Panc1 (cell line): ENCODE results near the gene TM7SF2. TPM values are rescaled to one million over a fixed set of nuclear protein-coding genes. Genes with fewer than 3 reads are reported as not detected.

Source experiments
- ATAC-seq: fragments of 200-7000 bp; cut with Tn5 transposase; 2 replicates; pipeline ENCODE4 v1.9.1; 2020; ENCODE audit warnings: mild to moderate bottlenecking, moderate library complexity
- Bru-seq: library from RNA; stranded (reverse); fragments of 400-500 nt; gene quantifications from one replicate; lab custom pipeline; 2021; lab: Mats Ljungman, UMichigan
- BruChase-seq, 2 experiments: library from RNA; stranded (reverse); fragments of 400-500 nt; gene quantifications; one replicate each; lab custom pipeline; 2021; lab: Mats Ljungman, UMichigan
- BruUV-seq: library from RNA; stranded (reverse); fragments of 400-500 nt; replicated peaks from 2 replicates; lab custom pipeline; 2021; lab: Mats Ljungman, UMichigan
- CTCF ChIA-PET: fragments of 300-600 bp; sonication (Branson Sonifier 250); formaldehyde crosslinking; loops from one replicate; lab custom pipeline; 2022; ENCODE audit warnings: antibody characterized with exemption; lab: Charles Lee
- POLR2A ChIA-PET: fragments of 300-600 bp; sonication (Branson Sonifier 250); formaldehyde crosslinking; loops from one replicate; lab custom pipeline; 2022; ENCODE audit warnings: antibody characterized with exemption; lab: Charles Lee
- DNase-seq: peaks from one replicate; pipeline ENCODE4 v3.0.0-alpha.2; 2010; ENCODE audit warnings: low read depth, low spot score
- H3K27ac ChIP-seq: 2 replicates; pipeline ENCODE4 v1.5.1; 2011; ENCODE audit warnings: mild to moderate bottlenecking, low read length, inconsistent platforms
- H3K27me3 ChIP-seq: fragments of 200-500 bp; sonication (Bioruptor generic); 2 replicates; pipeline ENCODE4 v1.6.0; 2014; ENCODE audit warnings: low read length, inconsistent platforms; ENCODE audit not compliant: control insufficient read depth, insufficient read depth
- H3K36me3 ChIP-seq: fragments of 200-500 bp; sonication (Bioruptor generic); 2 replicates; pipeline ENCODE4 v1.5.1; 2014; ENCODE audit warnings: inconsistent platforms, mild to moderate bottlenecking, low read length, moderate library complexity; ENCODE audit not compliant: control insufficient read depth, insufficient read depth
- H3K4me1 ChIP-seq: 2 replicates; pipeline ENCODE4 v1.5.1; 2011; ENCODE audit warnings: inconsistent platforms, mild to moderate bottlenecking, low read length, moderate library complexity; ENCODE audit not compliant: control insufficient read depth, insufficient read depth
- H3K4me3 ChIP-seq, 2 experiments: 2 replicates each; pipeline ENCODE4 v1.5.1; 2011 to 2012; ENCODE audit warnings: low read depth in 2 of 2, low read length in 2 of 2, mild to moderate bottlenecking in 2 of 2, inconsistent platforms in 1 of 2, moderate library complexity in 1 of 2
- H3K9me3 ChIP-seq: fragments of 200-500 bp; sonication (Bioruptor generic); 2 replicates; pipeline ENCODE4 v1.5.1; 2014; ENCODE audit warnings: low read depth, mild to moderate bottlenecking, inconsistent platforms, low read length, moderate library complexity; ENCODE audit not compliant: control insufficient read depth, insufficient read depth
- CTCF ChIP-seq: fragments of 450-650 bp; IDR thresholded peaks from 2 replicates; pipeline ENCODE4 v1.5.1; 2017; ENCODE audit warnings: mild to moderate bottlenecking
- POLR2AphosphoS5 ChIP-seq: IDR thresholded peaks from 2 replicates; pipeline ENCODE4 v1.6.1; 2012; ENCODE audit warnings: mild to moderate bottlenecking, low read depth, low read length, moderate library complexity
- SIN3A ChIP-seq: IDR thresholded peaks from 2 replicates; pipeline ENCODE4 v1.6.1; 2012; ENCODE audit warnings: low read depth, mild to moderate bottlenecking, low read length, moderate library complexity, borderline replicate concordance; ENCODE audit not compliant: insufficient read depth
- TCF7L2 ChIP-seq: IDR thresholded peaks from 2 replicates; pipeline ENCODE4 v1.6.1; 2011; ENCODE audit warnings: mild to moderate bottlenecking, low read depth, low read length, inconsistent platforms
- in situ Hi-C: cut with HindIII; loops from 2 replicates; pipeline ENCODE4 v1.10.0; 2016; ENCODE audit warnings: low sequenced_read_pairs, low pct_unique_long_range_greater_than_20kb
- intact Hi-C: fragments of 100-400 bp; cut with micrococcal nuclease; formaldehyde crosslinking; loops from one replicate; pipeline ENCODE4 v1.10.0; 2022; ENCODE audit not compliant: unreplicated experiment
- long read RNA-seq: library from polyadenylated mRNA; unstranded; transcript quantifications from one replicate; pipeline ENCODE4 v2.0.0, GENCODE V29; 2021; ENCODE audit not compliant: unreplicated experiment
- polyA plus RNA-seq: library from polyadenylated mRNA; unstranded; fragments of >200 nt; gene quantifications from one replicate; pipeline ENCODE4 v1.2.1, GENCODE V29; 2012; ENCODE audit warnings: missing spikeins; ENCODE audit not compliant: insufficient read length
- total RNA-seq: library from RNA; stranded (reverse); gene quantifications from one replicate; pipeline ENCODE4 v1.2.1, GENCODE V29; 2021; ENCODE audit not compliant: unreplicated experiment
- TF ChIP-seq, protein P1 (sequence below), 2 experiments: IDR thresholded peaks; 2 replicates each; pipeline ENCODE4 v1.6.1; 2011 to 2012; ENCODE audit warnings: low read depth in 2 of 2, control low read depth in 1 of 2, low read length in 1 of 2, mild to moderate bottlenecking in 1 of 2, moderate library complexity in 1 of 2; ENCODE audit not compliant: insufficient read depth in 1 of 2

The TM7SF2 gene
- total RNA-seq (85.4 TPM), Bru-seq, nascent RNA (percentile 74 among the genes with signal in this experiment), BruChase-seq, experiment 1, labeled RNA remaining after a 2-hour chase (percentile 85 among the genes with signal in this experiment), BruChase-seq, experiment 2, labeled RNA remaining after a 6-hour chase (percentile 84 among the genes with signal in this experiment)
- 140 TPM for polyA plus RNA-seq
- long read RNA-seq, transcript TM7SF2-201 (10 exons, 1,722 nt): major isoform, 110 of 169 reads
- long read RNA-seq, partial matches to known transcripts: 22 of 169 reads
- long read RNA-seq, other reads (novel, unspliced or antisense): 35 of 169 reads

- peak; percentile 82 for ATAC-seq
These were observed at the start of gene TM7SF2 for GRCh38 chr11:65111744-65112545. Gene TM7SF2 (plus strand): TSS chr11:65111872. CDS start chr11:65112016, 144 bp downstream.

GRCh38 chr11:65063532-65063931 is 48.1 kb upstream of the TM7SF2 start:
- intact Hi-C loops (no loop called here), in situ Hi-C loops (no loop called here)
- ChIA-PET CTCF (interaction anchor here (0.6 kb wide), 1 partner anchor 67 kb away, joined by 3 read pairs; no protein-coding TSS in a partner anchor), POLR2A (no interaction called here)
- no peaks in the 10 kb centered on the region for H3K9me3 ChIP-seq
- no peak overlapping the region for H3K27ac ChIP-seq
- no peaks in the 10 kb centered on the region for H3K27me3 ChIP-seq
- H3K4me3 ChIP-seq: no peak overlapping the region
- no peak for DNase-seq
- no peaks in the 10 kb centered on the region for H3K36me3 ChIP-seq
- no peaks in the 10 kb centered on the region for H3K4me1 ChIP-seq
- ATAC-seq: no peak
- no TSS peak for BruUV-seq
- TF ChIP-seq SIN3A (no peak), POLR2AphosphoS5 (no peak), TCF7L2 (no peak)
- TF ChIP-seq, protein P1, sequence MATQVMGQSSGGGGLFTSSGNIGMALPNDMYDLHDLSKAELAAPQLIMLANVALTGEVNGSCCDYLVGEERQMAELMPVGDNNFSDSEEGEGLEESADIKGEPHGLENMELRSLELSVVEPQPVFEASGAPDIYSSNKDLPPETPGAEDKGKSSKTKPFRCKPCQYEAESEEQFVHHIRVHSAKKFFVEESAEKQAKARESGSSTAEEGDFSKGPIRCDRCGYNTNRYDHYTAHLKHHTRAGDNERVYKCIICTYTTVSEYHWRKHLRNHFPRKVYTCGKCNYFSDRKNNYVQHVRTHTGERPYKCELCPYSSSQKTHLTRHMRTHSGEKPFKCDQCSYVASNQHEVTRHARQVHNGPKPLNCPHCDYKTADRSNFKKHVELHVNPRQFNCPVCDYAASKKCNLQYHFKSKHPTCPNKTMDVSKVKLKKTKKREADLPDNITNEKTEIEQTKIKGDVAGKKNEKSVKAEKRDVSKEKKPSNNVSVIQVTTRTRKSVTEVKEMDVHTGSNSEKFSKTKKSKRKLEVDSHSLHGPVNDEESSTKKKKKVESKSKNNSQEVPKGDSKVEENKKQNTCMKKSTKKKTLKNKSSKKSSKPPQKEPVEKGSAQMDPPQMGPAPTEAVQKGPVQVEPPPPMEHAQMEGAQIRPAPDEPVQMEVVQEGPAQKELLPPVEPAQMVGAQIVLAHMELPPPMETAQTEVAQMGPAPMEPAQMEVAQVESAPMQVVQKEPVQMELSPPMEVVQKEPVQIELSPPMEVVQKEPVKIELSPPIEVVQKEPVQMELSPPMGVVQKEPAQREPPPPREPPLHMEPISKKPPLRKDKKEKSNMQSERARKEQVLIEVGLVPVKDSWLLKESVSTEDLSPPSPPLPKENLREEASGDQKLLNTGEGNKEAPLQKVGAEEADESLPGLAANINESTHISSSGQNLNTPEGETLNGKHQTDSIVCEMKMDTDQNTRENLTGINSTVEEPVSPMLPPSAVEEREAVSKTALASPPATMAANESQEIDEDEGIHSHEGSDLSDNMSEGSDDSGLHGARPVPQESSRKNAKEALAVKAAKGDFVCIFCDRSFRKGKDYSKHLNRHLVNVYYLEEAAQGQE (IDR thresholded peaks at IDR 0.05; ENCODE audit: insufficient read depth in 1 of 2, low read depth in 2 of 2, low read length in 1 of 2): no peak

More at GRCh38 chr11:65111744-65112545, at the start of gene TM7SF2:
- H3K4me3 ChIP-seq: peak within 1 kb of the TSS; percentile 72 to 93
- ChIA-PET POLR2A (no interaction called here), CTCF (interaction anchor here (0.6 to 1.5 kb wide), 7 partner anchors 10 to 294 kb away, joined by 3 to 5 read pairs (median 3); partner anchors contain the start of genes FAU and MRPL49)
- in situ Hi-C loops (no loop called here), intact Hi-C loops (loop anchor here (10.0 kb wide), 1 partner anchor 267 kb away; the partner anchor contains the start of gene CDC42BPG)
- peak within 1 kb of the TSS; percentile 79 for H3K27ac ChIP-seq
- TSS peak; percentile 66 for BruUV-seq
- H3K9me3 ChIP-seq: no peaks in the 10 kb centered on the region
- peaks cover 30% of the 10 kb centered on the region for H3K4me1 ChIP-seq
- no peaks in the 10 kb centered on the region for H3K27me3 ChIP-seq
- peak; percentile 51 for DNase-seq
- TF ChIP-seq POLR2AphosphoS5: peak; percentile 96
- TF ChIP-seq, protein P1 (IDR thresholded peaks at IDR 0.05; ENCODE audit: insufficient read depth in 1 of 2, low read depth in 2 of 2, low read length in 1 of 2): 0 out of 4 replicates have a peak, but pooled peaks of 1 of the 2 experiments have one; percentile 27
- TF ChIP-seq SIN3A: peak; percentile 55
- TF ChIP-seq TCF7L2: peak; percentile 58
- no peak for TF ChIP-seq CTCF
- no peaks in the 10 kb centered on the region for H3K36me3 ChIP-seq
